ENCODE measurements around the gene CCDC82. TPM values are rescaled to one million over a fixed set of nuclear protein-coding genes. Genes with fewer than 3 reads are reported as not detected.
"Not testable (repeated sequence)": the region's sequence is repeated elsewhere in the genome, so short reads cannot be mapped to it uniquely, and the experiment has no call there.

CCDC82 gene
- total and polyA plus RNA-seq, 12 donors = 4.7 to 48.1 (median 16.5) TPM

GRCh38 chr11:96413408-96413807 lies 23.7 kb upstream of the CCDC82 start:
- Histone ChIP-seq H3K27ac (no peak overlapping the region), H3K9me3 (replicated peaks in 1 of 3) (no peaks in the 10 kb centered on the region), H3K4me1 (replicated peaks in 1 of 2) (no peaks in the 10 kb centered on the region), H3K4me3 (no peak overlapping the region), H3K27me3 (peaks cover 10% of the 10 kb centered on the region), H3K36me3 (replicated peaks in 1 of 2) (no peaks in the 10 kb centered on the region)
- TF ChIP-seq, protein P1, sequence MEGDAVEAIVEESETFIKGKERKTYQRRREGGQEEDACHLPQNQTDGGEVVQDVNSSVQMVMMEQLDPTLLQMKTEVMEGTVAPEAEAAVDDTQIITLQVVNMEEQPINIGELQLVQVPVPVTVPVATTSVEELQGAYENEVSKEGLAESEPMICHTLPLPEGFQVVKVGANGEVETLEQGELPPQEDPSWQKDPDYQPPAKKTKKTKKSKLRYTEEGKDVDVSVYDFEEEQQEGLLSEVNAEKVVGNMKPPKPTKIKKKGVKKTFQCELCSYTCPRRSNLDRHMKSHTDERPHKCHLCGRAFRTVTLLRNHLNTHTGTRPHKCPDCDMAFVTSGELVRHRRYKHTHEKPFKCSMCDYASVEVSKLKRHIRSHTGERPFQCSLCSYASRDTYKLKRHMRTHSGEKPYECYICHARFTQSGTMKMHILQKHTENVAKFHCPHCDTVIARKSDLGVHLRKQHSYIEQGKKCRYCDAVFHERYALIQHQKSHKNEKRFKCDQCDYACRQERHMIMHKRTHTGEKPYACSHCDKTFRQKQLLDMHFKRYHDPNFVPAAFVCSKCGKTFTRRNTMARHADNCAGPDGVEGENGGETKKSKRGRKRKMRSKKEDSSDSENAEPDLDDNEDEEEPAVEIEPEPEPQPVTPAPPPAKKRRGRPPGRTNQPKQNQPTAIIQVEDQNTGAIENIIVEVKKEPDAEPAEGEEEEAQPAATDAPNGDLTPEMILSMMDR (IDR thresholded peaks at IDR 0.05) = no peak
- no peak for TF ChIP-seq POLR2A (IDR thresholded peaks at IDR 0.05)
- intact Hi-C loops (cut with DNase I) = no loop called here
- no peak for DNase-seq

DNA sequence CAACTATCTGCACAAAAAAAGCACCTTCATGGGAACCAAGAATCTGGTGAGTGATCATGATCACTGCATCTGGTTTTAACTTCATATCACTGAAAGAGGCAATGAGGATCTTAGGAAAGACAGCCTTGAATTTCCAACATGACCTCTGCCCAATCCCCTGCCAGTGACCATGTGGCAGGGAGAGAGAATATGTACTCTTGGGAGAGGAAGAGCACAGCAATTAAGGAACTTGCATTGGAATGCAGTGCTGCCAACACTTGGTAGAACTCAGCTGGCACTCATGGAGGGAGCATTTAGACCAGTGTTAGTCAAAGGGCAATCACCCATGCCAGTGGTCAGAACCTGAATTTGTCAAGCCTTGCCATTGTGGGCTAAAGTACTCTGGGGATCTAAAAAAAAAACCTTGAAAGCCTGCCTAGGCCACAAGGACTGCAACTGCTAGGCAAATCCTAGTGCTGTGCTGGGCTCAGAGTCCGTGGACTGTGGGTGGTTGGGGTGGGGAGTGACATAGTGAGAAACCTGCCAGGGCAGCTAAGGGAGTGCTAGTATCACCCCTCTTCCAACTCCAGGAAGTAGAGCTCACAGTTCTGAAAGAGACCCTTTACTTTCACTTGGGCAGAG lies 23.2 kb upstream of the CCDC82 start:
- no peak overlapping the region for H3K4me3 ChIP-seq
- 73 to 91% (median 81%) methylated on average over 1 of the region's 1 CpG for WGBS, 4 donors
- no peaks in the 10 kb centered on the region for H3K4me1 ChIP-seq (replicated peaks in 1 of 2)
- no peak overlapping the region for H3K27ac ChIP-seq
- H3K27me3 ChIP-seq = peaks cover 10% of the 10 kb centered on the region
- H3K36me3 ChIP-seq (replicated peaks in 1 of 2) = no peaks in the 10 kb centered on the region
- intact Hi-C loops (cut with DNase I) = no loop called here
- no peak for TF ChIP-seq POLR2A (IDR thresholded peaks at IDR 0.05)
- TF ChIP-seq, protein P1 (IDR thresholded peaks at IDR 0.05) = no peak
- H3K9me3 ChIP-seq (replicated peaks in 1 of 3) = no peaks in the 10 kb centered on the region
- DNase-seq = no peak

GRCh38 chr11:96411412-96411811 lies 21.7 kb upstream of the CCDC82 start:
- intact Hi-C loops (cut with DNase I); H3K36me3 ChIP-seq (replicated peaks in 1 of 2); DNase-seq; H3K9me3 ChIP-seq (replicated peaks in 1 of 3); H3K4me1 ChIP-seq (replicated peaks in 1 of 2); H3K4me3 ChIP-seq; H3K27ac ChIP-seq: not testable (repeated sequence)
- 67 to 89% (median 85%) methylated on average over 14 to 18 of the region's 18 CpGs for WGBS, 4 donors
- H3K27me3 ChIP-seq = peaks cover 10% of the 10 kb centered on the region

DNA sequence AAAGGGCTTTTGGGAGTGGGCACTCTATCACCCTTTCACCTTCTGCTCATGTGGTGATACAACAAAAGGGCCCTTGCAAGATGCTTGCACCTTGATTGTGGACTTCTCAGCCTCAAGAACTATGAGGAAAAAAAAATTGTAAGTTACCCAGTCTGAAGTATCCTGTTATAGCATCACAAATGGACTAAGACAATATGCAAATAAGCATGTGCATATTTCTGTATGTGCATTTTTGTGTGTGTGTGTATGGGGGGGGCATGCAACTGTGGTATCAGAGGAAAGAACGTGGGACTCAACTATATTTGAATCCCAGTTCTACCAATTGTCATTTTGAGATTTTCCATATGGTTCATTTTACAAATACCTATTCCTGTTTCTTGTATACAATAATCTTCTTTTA lies 11.0 kb upstream of the CCDC82 start:
- no peaks in the 10 kb centered on the region for H3K27me3 ChIP-seq
- TF ChIP-seq, protein P1 (IDR thresholded peaks at IDR 0.05) = no peak
- no peak for TF ChIP-seq POLR2A (IDR thresholded peaks at IDR 0.05)
- intact Hi-C loops (cut with DNase I) = no loop called here

DNA sequence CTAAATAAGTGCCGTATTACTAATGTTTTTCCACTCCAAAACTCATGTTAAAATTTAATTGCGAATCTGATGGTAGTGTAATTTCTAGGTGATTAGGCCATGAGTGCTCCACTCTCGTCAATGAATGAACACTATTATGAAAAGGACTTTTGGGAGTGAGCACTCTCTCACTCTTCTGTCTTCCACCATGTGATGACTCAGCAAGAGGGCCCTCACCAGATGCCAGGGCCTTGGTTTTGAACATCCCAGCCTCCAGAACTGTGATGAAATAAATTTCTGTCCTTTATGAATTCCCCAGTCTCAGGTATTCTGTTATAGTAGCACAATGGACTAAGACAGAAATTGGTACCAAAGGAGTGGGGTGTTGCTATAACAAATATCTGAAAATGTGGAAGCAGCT lies 8.2 kb upstream of the CCDC82 start:
- WGBS, 4 donors = 83 to 94% (median 87%) methylated on average over 3 of the region's 3 CpGs

More for the DNA sequence above, 11.0 kb upstream of the CCDC82 start:
- Histone ChIP-seq H3K27ac (no peak overlapping the region), H3K36me3 (replicated peaks in 1 of 2) (no peaks in the 10 kb centered on the region), H3K9me3 (replicated peaks in 1 of 3) (no peaks in the 10 kb centered on the region), H3K4me1 (replicated peaks in 1 of 2) (no peaks in the 10 kb centered on the region), H3K4me3 (no peak overlapping the region)
- 70 to 82% (median 81%) methylated on average over 1 of the region's 1 CpG for WGBS, 4 donors
- no peak for DNase-seq

More for the DNA sequence above, 8.2 kb upstream of the CCDC82 start:
- no peak overlapping the region for H3K4me3 ChIP-seq
- intact Hi-C loops (cut with DNase I) = loop anchor here in 1 of 2 donors (10.0 kb wide), 1 partner anchor 553 kb away; no protein-coding TSS in a partner anchor
- no peaks in the 10 kb centered on the region for H3K27me3 ChIP-seq
- TF ChIP-seq, protein P1 (IDR thresholded peaks at IDR 0.05) = no peak
- no peaks in the 10 kb centered on the region for H3K4me1 ChIP-seq (replicated peaks in 1 of 2)
- DNase-seq = no peak
- no peaks in the 10 kb centered on the region for H3K36me3 ChIP-seq (replicated peaks in 1 of 2)
- no peaks in the 10 kb centered on the region for H3K9me3 ChIP-seq (replicated peaks in 1 of 3)
- H3K27ac ChIP-seq = no peak overlapping the region
